GM18861 (cell line): ENCODE measurements around the gene MPZL1.
A peak's percentile ranks its signal among the peaks of the same experiment; 100 is the strongest.

ENCODE experiments used
- ATAC-seq: cut with Tn5 transposase; IDR thresholded peaks from one replicate; pipeline ENCODE4 v1.9.1; 2021; ENCODE audit not compliant: unreplicated experiment

MPZL1 gene

GRCh38 chr1:167721617-167722151 lies at the start of gene MPZL1:
MPZL1 (plus strand) TSS chr1:167721982; CDS start chr1:167722152, 170 bp downstream.
- ATAC-seq, result peak; percentile 77

DNA sequence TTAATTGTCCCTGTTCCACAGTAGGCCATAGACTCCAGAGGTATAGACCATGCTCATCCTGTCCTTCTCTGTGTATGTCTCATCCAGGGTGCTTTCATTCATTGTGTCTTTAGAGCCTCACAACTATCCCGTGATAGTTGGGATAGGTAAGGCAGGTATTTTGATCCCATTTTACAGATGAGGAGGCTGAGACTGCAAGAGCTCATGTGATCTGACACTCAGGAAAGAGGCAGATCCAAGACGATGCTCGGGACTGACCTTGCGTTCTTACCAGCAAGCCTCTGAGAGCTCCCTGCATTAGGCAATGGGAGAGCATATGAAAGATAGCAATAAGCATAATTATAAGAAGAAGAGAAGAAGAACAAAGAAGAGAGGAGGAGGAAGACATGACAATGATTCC lies 49.0 kb upstream of the MPZL1 start:
- no peak for ATAC-seq

GRCh38 chr1:167673265-167673664 lies 48.5 kb upstream of the MPZL1 start:
- ATAC-seq, result no peak

DNA sequence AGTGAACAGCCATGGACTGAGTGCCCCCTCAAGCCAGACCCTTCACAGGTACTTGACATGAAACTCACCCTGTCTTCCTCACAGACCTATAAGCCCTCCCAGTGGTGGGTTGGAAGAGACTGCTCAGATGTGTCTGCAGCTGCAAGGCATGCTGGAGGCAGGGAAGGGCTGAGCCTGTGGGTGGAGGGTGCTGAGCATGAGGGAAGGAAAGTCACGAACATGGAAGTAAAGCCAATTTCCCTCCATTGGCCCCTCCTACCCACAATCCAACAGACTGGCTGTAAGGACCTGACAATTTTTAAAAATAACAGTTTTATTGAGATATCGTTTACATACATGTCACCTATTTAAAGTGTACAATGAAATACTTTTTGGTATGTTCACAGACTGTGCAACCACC lies 47.6 kb upstream of the MPZL1 start:
- ATAC-seq, result no peak

GRCh38 chr1:167675440-167675839 lies 46.3 kb upstream of the MPZL1 start:
- ATAC-seq, result no peak

DNA sequence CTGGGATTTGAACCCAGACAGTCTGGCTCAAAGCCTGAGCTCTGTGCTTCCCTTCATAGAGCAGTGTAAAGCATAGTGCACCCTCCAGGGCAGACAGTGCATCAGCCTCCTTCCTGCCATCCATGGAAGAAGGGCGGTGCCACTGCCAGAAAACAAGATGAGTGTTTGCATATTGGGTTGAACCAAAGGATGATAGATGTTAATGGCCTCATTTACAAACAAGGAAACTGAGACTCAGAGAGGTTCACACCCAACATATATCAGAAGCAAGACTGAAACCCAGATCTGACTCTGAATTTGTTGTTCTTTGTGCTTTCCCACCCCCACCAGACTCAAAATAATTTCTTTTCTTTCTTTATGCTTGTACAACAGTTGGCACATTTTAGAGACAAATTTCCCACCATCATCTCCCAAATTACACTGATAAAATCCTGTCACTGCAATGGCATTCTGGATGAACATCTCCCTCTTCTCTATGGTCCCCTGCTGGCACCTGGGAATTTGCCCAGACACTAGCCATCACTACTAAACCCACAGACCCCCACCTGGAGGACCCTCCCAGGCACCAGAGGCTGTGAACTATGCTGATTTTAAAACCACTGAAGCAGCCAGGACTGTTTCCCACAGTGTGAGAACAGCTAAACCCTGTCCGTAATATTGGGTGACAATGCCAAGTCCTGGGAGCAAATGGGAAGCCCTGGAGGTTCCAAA lies 45.4 kb upstream of the MPZL1 start:
- peak; percentile 41 for ATAC-seq

DNA sequence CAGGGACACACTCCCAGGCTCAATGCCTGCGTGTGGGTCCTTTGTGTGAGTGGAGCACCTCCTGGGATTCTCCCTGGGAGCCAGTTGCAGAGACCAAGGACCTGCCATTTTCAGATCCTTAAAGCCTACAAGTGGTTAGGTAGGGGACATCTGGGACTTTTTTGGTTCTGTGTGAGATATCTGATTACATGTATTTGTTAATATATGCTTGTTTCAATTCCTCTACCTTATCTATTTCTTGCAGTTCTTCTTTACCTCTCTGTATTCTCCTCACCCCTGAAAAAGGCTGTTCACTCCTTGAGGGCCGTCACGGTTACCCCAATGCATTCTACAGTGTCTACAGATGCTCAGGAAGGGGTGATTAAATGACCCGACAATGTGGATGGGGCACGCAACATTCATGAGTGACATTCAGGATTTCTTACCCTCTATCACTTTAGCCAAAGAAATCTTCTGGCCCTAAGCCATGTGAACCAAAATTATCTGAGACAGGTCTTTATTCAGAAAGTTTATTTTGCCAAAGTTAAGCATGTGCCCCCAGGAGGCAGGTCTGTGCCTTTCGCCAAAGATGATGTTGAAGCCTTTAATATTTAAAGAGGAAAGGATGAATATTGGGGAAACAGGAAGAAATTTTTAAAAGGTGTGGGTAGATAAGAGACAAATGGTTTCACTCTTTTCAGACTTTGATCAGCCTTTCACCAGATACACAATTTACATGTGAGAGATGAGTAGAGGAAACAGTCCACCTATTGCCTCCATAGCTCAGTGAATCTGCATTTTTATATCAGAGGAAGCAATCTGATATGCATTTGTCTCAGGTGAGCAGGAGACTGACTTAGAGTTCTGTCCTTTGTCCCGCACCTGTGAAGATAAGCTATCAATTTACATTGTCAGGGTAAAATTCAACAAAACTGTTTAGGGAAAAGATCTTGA lies 44.6 kb upstream of the MPZL1 start:
- ATAC-seq, result peak; percentile 34

GRCh38 chr1:167678422-167678821 lies 43.4 kb upstream of the MPZL1 start:
- ATAC-seq, result no peak

GRCh38 chr1:167678838-167679237 lies 42.9 kb upstream of the MPZL1 start:
- no peak for ATAC-seq

GRCh38 chr1:167679714-167680113 lies 42.1 kb upstream of the MPZL1 start:
- ATAC-seq, result no peak

- no peak for ATAC-seq
Measured at GRCh38 chr1:167681024-167681423, 40.8 kb upstream of the MPZL1 start.

DNA sequence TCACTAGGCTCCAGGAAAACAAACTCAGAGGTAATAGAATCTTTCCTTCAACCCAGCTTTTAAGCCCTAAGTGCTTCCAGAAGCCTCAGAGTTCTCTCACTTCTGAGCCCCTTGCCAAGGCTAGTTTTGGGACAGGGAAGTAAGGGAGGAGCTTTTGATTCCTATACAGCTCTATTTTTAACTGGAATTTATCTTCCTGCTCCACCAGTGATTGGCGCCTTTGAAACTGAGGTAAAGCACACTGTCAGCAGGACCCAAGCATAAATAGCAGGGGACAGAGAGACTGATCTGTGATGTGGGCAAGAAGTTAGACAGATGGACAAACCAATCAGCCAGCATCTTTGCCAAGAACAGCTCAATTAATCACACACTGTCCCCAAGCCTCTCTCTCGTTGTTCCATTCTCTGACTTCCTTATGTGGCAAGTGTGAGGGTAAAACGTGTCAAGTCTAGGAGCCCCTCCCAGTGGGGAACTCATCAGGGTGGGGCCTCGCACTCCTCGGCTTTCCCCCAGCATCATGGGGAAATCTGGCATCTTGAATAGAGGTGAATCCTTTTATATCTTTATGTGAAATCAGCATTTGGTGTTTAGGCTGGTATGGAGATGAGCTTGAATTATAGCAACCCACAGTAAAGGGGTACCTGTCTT lies 40.2 kb upstream of the MPZL1 start:
- no peak for ATAC-seq

- no peak for ATAC-seq
Measured at GRCh38 chr1:167683226-167683625, 38.6 kb upstream of the MPZL1 start.

- ATAC-seq, result no peak
Measured at GRCh38 chr1:167683641-167684502, 37.9 kb upstream of the MPZL1 start.

- no peak for ATAC-seq
Measured at GRCh38 chr1:167685844-167686243, 35.9 kb upstream of the MPZL1 start.

GRCh38 chr1:167687919-167688519 lies 33.8 kb upstream of the MPZL1 start:
- ATAC-seq, result no peak

DNA sequence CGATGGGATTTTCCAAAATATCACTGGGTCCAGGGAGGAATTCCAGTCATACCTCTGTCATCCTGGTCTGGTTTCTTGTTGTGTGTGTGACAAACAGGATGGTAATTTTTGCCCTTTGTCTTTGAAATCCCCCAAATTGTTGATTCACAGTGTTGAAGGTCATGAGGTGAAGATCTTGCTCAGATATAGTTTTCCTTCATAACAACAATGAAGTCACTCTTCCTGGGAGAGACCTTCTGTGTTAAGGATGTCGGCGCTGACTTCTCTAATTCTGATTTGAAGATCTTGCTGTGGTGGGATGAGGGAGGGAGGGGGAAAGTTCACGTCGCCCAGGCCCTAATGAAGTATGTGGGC lies 32.2 kb upstream of the MPZL1 start:
- no peak for ATAC-seq

- ATAC-seq, result no peak
Measured at GRCh38 chr1:167690053-167690452, 31.7 kb upstream of the MPZL1 start.

DNA sequence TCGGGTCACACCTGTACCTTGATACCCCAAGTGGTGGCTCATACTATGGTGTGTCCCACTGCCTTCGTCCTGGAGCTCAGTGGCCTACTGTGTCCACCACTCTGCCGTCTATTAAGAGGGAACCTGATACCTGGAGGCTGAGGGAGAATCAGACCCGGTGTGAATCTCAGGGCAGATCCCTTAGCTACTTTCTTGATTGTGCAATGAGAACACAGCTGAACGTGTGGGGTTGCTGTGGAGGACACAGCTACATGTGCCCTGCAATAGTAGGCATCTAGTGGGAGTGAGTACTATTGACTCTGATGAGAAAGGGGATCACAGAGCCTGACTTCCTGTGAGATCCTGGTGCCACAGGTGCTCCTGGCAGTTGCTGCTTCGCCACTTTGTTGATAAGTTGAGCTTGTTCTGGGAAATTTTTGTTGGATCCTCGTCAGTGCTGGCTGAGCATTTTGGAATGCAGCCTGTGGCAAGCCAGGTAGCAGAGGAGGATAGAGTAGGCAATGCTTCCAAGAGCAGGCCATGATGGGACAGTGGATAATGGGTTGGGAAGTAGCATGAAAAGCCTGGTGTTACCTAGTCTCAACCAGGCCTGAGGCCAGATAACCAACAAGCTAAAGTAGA lies 28.2 kb upstream of the MPZL1 start:
- ATAC-seq, result no peak

DNA sequence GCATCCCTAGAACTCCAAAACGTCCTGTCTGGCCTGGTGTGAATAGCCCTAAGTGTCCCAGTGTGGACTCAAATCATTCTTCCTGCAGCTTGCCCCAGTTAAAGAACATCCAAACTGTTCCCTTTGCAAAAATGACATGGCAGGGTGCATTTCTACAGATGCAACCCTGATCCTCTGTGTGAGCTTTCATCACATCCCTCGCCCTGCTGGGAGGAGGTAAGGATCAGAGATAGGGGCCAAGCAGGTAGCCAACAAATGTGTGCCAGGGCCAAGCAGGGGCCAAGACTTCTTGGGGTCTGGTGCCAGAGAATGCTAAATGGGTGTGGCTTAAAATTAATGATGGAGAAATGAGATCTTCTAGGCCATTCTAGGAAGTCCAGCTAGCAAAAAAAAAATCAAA lies 27.1 kb upstream of the MPZL1 start:
- no peak for ATAC-seq
